ENCODE measurements around the gene HCFC1R1.
"Not testable (repeated sequence)": the region's sequence is repeated elsewhere in the genome, so short reads cannot be mapped to it uniquely, and the experiment has no call there.

The HCFC1R1 gene

GRCh38 chr16:3023669-3024478 is at the start of gene HCFC1R1, which contains the start of gene THOC6:
HCFC1R1 (minus strand) TSS chr16:3023942; CDS start chr16:3023941, 1 bp downstream.
THOC6 (plus strand) TSS chr16:3024035; CDS start chr16:3024327, 292 bp downstream.
- peak; percentile 96 for DNase-seq (ENCODE audit: low spot score)

- no peak for DNase-seq (ENCODE audit: low spot score)
Observed at GRCh38 chr16:3073448-3073847, 49.7 kb upstream of the HCFC1R1 start.

- DNase-seq (ENCODE audit: low spot score) = not testable (repeated sequence)
Observed at GRCh38 chr16:3072576-3073263, 49.0 kb upstream of the HCFC1R1 start.

GRCh38 chr16:3072148-3072547 is 48.4 kb upstream of the HCFC1R1 start:
- not testable (repeated sequence) for DNase-seq (ENCODE audit: low spot score)

GRCh38 chr16:3071655-3072054 is 47.9 kb upstream of the HCFC1R1 start:
- DNase-seq (ENCODE audit: low spot score) = no peak

GRCh38 chr16:3070608-3071111 is 46.9 kb upstream of the HCFC1R1 start:
- no peak for DNase-seq (ENCODE audit: low spot score)

- not testable (repeated sequence) for DNase-seq (ENCODE audit: low spot score)
Observed at GRCh38 chr16:3069146-3069545, 45.4 kb upstream of the HCFC1R1 start.

- DNase-seq (ENCODE audit: low spot score) = no peak
Observed at GRCh38 chr16:3068487-3068886, 44.7 kb upstream of the HCFC1R1 start.

GRCh38 chr16:3066440-3066748 is 42.7 kb upstream of the HCFC1R1 start:
- no peak for DNase-seq (ENCODE audit: low spot score)

GRCh38 chr16:3065742-3066439 is 42.1 kb upstream of the HCFC1R1 start:
- DNase-seq (ENCODE audit: low spot score) = no peak

- DNase-seq (ENCODE audit: low spot score) = no peak
Observed at GRCh38 chr16:3065069-3065741, 41.5 kb upstream of the HCFC1R1 start, which contains the start of gene IL32. IL32 (plus strand) TSS chr16:3065640; CDS start chr16:3065812, 172 bp downstream.

- no peak for DNase-seq (ENCODE audit: low spot score)
Observed at GRCh38 chr16:3063625-3064386, 40.1 kb upstream of the HCFC1R1 start.

- DNase-seq (ENCODE audit: low spot score) = no peak
Observed at GRCh38 chr16:3062553-3062952, 38.8 kb upstream of the HCFC1R1 start.

- no peak for DNase-seq (ENCODE audit: low spot score)
Observed at GRCh38 chr16:3060339-3061127, 36.8 kb upstream of the HCFC1R1 start.

GRCh38 chr16:3059723-3060242 is 36.0 kb upstream of the HCFC1R1 start:
- DNase-seq (ENCODE audit: low spot score) = no peak

GRCh38 chr16:3059041-3059722 is 35.4 kb upstream of the HCFC1R1 start:
- peak; percentile 66 for DNase-seq (ENCODE audit: low spot score)

GRCh38 chr16:3058139-3059030 is 34.6 kb upstream of the HCFC1R1 start:
- DNase-seq (ENCODE audit: low spot score) = peak; percentile 10
